DMS53 treated with DMSO at 0.1 percent for 48 hours (cell line): ENCODE measurements around the gene ZPR1.
A peak's percentile ranks its signal among the peaks of the same experiment; 100 is the strongest.

ENCODE experiments used
- DNase-seq: peaks from one replicate; lab custom pipeline; 2025; ENCODE audit not compliant: unreplicated experiment; lab: John Stamatoyannopoulos, UW

Gene ZPR1

GRCh38 chr11:116792869-116793771, 5.3 kb upstream of the ZPR1 start:
- no peak for DNase-seq

GRCh38 chr11:116792144-116792868, 4.5 kb upstream of the ZPR1 start:
- DNase-seq: no peak

- no peak for DNase-seq
Observed at GRCh38 chr11:116791813-116792143, 4.0 kb upstream of the ZPR1 start, which contains the start of gene APOA5. TSS of gene APOA5 (minus strand) at chr11:116791879. CDS start at chr11:116791860, 19 bp downstream.

GRCh38 chr11:116791002-116791812, 3.4 kb upstream of the ZPR1 start:
- DNase-seq: peak; percentile 30

- no peak for DNase-seq
Observed at GRCh38 chr11:116790167-116791001, 2.6 kb upstream of the ZPR1 start.

- no peak for DNase-seq
Observed at GRCh38 chr11:116788975-116789374, 1.2 kb upstream of the ZPR1 start.

- no peak for DNase-seq
Observed at GRCh38 chr11:116788534-116788933, 711 bp upstream of the ZPR1 start.

- no peak for DNase-seq
Observed at GRCh38 chr11:116787436-116787785, 412 bp downstream of the ZPR1 start.

GRCh38 chr11:116786966-116787365, 857 bp downstream of the ZPR1 start:
- DNase-seq: no peak

GRCh38 chr11:116786326-116786725, 1.5 kb downstream of the ZPR1 start:
- DNase-seq: no peak

- DNase-seq: no peak
Observed at GRCh38 chr11:116782728-116783127, 5.1 kb downstream of the ZPR1 start.

- DNase-seq: no peak
Observed at GRCh38 chr11:116778556-116778955, 9.3 kb downstream of the ZPR1 start.

- no peak for DNase-seq
Observed at GRCh38 chr11:116777056-116777455, 10.8 kb downstream of the ZPR1 start.

GRCh38 chr11:116776522-116776984, 11.3 kb downstream of the ZPR1 start:
- no peak for DNase-seq

- DNase-seq: no peak
Observed at GRCh38 chr11:116775975-116776374, 11.8 kb downstream of the ZPR1 start.

- no peak for DNase-seq
Observed at GRCh38 chr11:116774661-116775060, 13.2 kb downstream of the ZPR1 start.

- DNase-seq: peak; percentile 69
Observed at GRCh38 chr11:116773203-116774097, 14.4 kb downstream of the ZPR1 start.

- DNase-seq: peak; percentile 88
Observed at GRCh38 chr11:116772443-116773202, 15.2 kb downstream of the ZPR1 start, which contains the start of gene BUD13. TSS of gene BUD13 (minus strand) at chr11:116772987. CDS start at chr11:116772964, 23 bp downstream.

GRCh38 chr11:116771935-116772334, 15.9 kb downstream of the ZPR1 start:
- no peak for DNase-seq
